ENCODE measurements around the gene PCDHA1.

PCDHA1 gene

DNA sequence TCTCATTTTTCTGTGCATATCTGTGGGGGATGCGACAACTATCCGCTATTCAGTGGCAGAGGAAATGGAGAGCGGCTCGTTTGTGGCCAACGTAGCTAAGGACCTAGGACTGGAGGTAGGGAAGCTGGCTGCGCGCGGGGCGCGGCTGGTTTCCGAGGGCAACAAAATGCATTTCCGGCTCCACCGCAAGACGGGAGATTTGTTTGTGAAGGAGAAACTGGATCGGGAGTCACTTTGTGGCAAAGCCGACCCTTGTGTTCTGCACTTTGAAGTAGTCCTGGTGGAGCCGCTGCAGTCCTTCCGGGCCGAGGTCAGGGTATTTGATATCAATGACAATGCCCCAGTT is 265.6 kb downstream of the PCDHA1 start:
- no peak for DNase-seq
